OCI-LY3 (cell line): ENCODE data around the gene ZNG1B.
"Not testable (repeated sequence)": the region's sequence is repeated elsewhere in the genome, so short reads cannot be mapped to it uniquely, and the experiment has no call there.

Experiments
- EZH2phosphoT487 ChIP-seq: fragments of 200-600 bp; shearing (Covaris generic); IDR thresholded peaks from 2 replicates; pipeline ENCODE4 v1.6.1; 2018; ENCODE audit warnings: antibody characterized with exemption, mixed run types, low read depth
- TF ChIP-seq, protein P1 (sequence below): fragments of 200-600, 300-600 bp; sonication (generic); IDR thresholded peaks from 2 replicates; pipeline ENCODE4 v1.5.1; 2014; ENCODE audit warnings: antibody characterized with exemption, low read length, low read depth

DNA sequence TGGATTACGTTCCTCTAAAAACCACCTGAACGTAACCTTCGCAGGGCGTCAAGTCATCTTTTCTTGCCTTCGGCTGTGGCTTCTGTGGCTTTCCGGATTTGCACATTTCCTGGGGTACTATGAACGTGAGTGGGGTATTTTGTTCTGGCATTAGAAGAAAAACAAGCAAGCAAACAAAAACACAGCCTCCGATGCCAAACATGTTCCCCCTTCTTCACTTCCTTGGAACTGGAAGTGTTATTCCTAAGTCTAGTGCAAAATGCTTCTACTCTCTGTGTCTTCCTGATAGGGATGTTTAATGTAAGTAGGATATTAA is 63.2 kb downstream of the ZNG1B start:
- TF ChIP-seq, protein P1, sequence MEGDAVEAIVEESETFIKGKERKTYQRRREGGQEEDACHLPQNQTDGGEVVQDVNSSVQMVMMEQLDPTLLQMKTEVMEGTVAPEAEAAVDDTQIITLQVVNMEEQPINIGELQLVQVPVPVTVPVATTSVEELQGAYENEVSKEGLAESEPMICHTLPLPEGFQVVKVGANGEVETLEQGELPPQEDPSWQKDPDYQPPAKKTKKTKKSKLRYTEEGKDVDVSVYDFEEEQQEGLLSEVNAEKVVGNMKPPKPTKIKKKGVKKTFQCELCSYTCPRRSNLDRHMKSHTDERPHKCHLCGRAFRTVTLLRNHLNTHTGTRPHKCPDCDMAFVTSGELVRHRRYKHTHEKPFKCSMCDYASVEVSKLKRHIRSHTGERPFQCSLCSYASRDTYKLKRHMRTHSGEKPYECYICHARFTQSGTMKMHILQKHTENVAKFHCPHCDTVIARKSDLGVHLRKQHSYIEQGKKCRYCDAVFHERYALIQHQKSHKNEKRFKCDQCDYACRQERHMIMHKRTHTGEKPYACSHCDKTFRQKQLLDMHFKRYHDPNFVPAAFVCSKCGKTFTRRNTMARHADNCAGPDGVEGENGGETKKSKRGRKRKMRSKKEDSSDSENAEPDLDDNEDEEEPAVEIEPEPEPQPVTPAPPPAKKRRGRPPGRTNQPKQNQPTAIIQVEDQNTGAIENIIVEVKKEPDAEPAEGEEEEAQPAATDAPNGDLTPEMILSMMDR = not testable (repeated sequence)
- not testable (repeated sequence) for TF ChIP-seq EZH2phosphoT487
